ENCODE measurements around the gene NFKBIZ. TPM values are rescaled to one million over a fixed set of nuclear protein-coding genes. Genes with fewer than 3 reads are reported as not detected.

Gene NFKBIZ
- total and polyA plus RNA-seq, 9 of the 15 experiments (the other 6 are each of a cell fraction or from before 2014, with no cell fraction given), result 1.2 to 13.7 (median 5.7) TPM

GRCh38 chr3:101809178-101810021 lies 39.9 kb upstream of the NFKBIZ start:
- Histone ChIP-seq H3K4me3 (no peak overlapping the region), H3K9me3 (replicated peaks; ENCODE audit: control insufficient read depth, insufficient read depth, low read depth, low read length) (no peaks in the 10 kb centered on the region), H3K79me2 (ENCODE audit: control insufficient read depth, insufficient read depth, low read length) (no peaks in the 10 kb centered on the region), H3K4me2 (ENCODE audit: insufficient read depth, low read length) (no peak overlapping the region), H3K9me1 (ENCODE audit: control insufficient read depth, insufficient read depth, low read length) (no peaks in the 10 kb centered on the region), H3K9ac (ENCODE audit: insufficient read depth in 1 of 2, low read depth in 2 of 2, low read length in 2 of 2) (no peak overlapping the region), H3K27me3 (ENCODE audit: control insufficient read depth in 2 of 2, insufficient read depth in 2 of 2, low read length in 2 of 2) (no peaks in the 10 kb centered on the region), H3K36me3 (ENCODE audit: control insufficient read depth, insufficient read depth, low read length) (no peaks in the 10 kb centered on the region), H3K27ac (ENCODE audit: extremely low read depth, low read depth, low read length) (no peak overlapping the region), H2AFZ (ENCODE audit: low read depth, low read length) (no peak overlapping the region), H4K20me1 (replicated peaks; ENCODE audit: control insufficient read depth, insufficient read depth, low read length) (no peaks in the 10 kb centered on the region), H3K4me1 (replicated peaks in 1 of 2; ENCODE audit: control insufficient read depth in 2 of 2, insufficient read depth in 2 of 2, low read length in 2 of 2) (no peaks in the 10 kb centered on the region)
- intact Hi-C loops (cut with micrococcal nuclease) (loop anchor here (1.0 to 10.0 kb wide), 2 partner anchors 155 to 416 kb away; no protein-coding TSS in a partner anchor), in situ Hi-C loops (cut with MboI) (loop anchor here (5.0 to 25.0 kb wide), 2 partner anchors 418 to 728 kb away; no protein-coding TSS in a partner anchor)
- CTCF ChIA-PET (ENCODE audit: low intra/inter-chr PET ratio), result interaction anchor here (0.6 to 2.1 kb wide), 4 partner anchors 9 to 419 kb away, joined by 3 to 25 read pairs (median 3); no protein-coding TSS in a partner anchor
- peak; percentile 61; the same call in 2 of the 3 replicates for ATAC-seq
- peak; percentile 80 for FAIRE-seq
- DNase-seq (ENCODE audit: extremely low read depth in 1 of 4, low spot score in 3 of 4), result peak; percentile 21 to 44 (median 32)
- POLR2A ChIA-PET, result no interaction called here
- no TSS peak for BruUV-seq (replicated peaks)
- TF ChIP-seq ADNP (tag; IDR thresholded peaks at IDR 0.05) (no peak), REST (IDR thresholded peaks at IDR 0.05; ENCODE audit: borderline replicate concordance) (peak; percentile 54; the same call in 1 of the 2 replicates), REST (CRISPR knock-in tag; IDR thresholded peaks at IDR 0.05; ENCODE audit: low read depth) (no peak), MEIS2 (IDR thresholded peaks at IDR 0.05; ENCODE audit: partially characterized antibody) (peak; percentile 66), SREBF2 (CRISPR knock-in tag; IDR thresholded peaks at IDR 0.05) (no peak), DEAF1 (CRISPR knock-in tag; IDR thresholded peaks at IDR 0.05) (0 out of 2 replicates have a peak, but pooled peaks have one; percentile 32), ZNF384 (IDR thresholded peaks at IDR 0.05; ENCODE audit: low read depth, low read length) (peak; percentile 74), SIN3B (IDR thresholded peaks at IDR 0.05; ENCODE audit: low read depth) (no peak), CTCF (IDR thresholded peaks at IDR 0.05 in 2 of 3, conservative IDR thresholded peaks at IDR 0.05 in 1 of 3; ENCODE audit: insufficient read depth in 2 of 3, low read depth in 1 of 3, low read length in 3 of 3) (peak; percentile 34 to 68 (median 54); a peak in 5 of 6 replicates)
